LNCAP (cell line): ENCODE results near the gene CDHR2.

Experiments used
- CTCF ChIP-seq: fragments of 450-650 bp; IDR thresholded peaks from 2 replicates; pipeline ENCODE4 v1.5.1; 2017; ENCODE audit warnings: mild to moderate bottlenecking

The CDHR2 gene

GRCh38 chr5:176592573-176592972 is 43.4 kb downstream of the CDHR2 start:
- TF ChIP-seq CTCF: no peak

- no peak for TF ChIP-seq CTCF
These were observed 44.2 kb downstream of the CDHR2 start for GRCh38 chr5:176593273-176593869.

GRCh38 chr5:176594554-176594953 is 45.4 kb downstream of the CDHR2 start:
- no peak for TF ChIP-seq CTCF

- no peak for TF ChIP-seq CTCF
These were observed 46.3 kb downstream of the CDHR2 start for GRCh38 chr5:176595386-176595943.

GRCh38 chr5:176596069-176596644 is 47.0 kb downstream of the CDHR2 start:
- no peak for TF ChIP-seq CTCF

GRCh38 chr5:176596689-176597416 is 47.7 kb downstream of the CDHR2 start:
- TF ChIP-seq CTCF: peak; percentile 16; the same call in 1 of the 2 replicates

GRCh38 chr5:176597417-176598389 is 48.6 kb downstream of the CDHR2 start:
- TF ChIP-seq CTCF: no peak
